ENCODE measurements around the gene USP25.

USP25 gene

DNA sequence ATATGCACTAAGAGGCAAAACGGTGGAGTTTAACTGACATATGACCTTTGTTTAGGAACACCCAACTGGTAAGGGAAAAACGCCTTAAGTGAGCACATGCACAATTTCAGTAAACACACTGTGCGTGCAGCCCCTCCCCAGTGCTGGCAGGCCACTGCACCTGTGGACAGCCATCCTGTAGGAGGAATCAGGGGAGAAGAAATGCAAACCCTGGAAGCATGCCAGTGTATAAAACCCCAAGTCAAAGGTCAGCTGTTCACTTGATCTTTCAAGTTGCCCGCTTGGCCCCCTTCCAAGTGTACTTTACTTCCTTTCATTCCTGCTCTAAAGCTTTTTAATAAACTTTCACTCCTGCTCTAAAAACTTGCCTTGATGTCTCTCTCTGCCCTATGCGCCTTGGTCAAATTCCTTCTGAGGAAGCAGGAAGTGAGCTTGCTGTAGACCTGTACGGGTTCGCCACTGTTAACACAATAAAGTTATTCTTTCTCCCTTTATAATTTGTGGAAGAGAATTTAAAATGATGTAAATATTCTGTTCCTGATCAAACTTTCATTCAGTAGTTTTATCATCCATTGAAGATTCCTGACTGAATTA, 31.8 kb downstream of the USP25 start (continued):
- TF ChIP-seq CTCF (tag by site-specific recombination; IDR thresholded peaks at IDR 0.05): no peak
- TF ChIP-seq ZNF140 (tag by site-specific recombination; IDR thresholded peaks at IDR 0.05): no peak

GRCh38 chr21:15763359-15763758, 33.6 kb downstream of the USP25 start:
- H3K4me1 ChIP-seq (ENCODE audit: control insufficient read depth, insufficient read depth, low read length): peaks cover 27% of the 10 kb centered on the region
- H3K4me3 ChIP-seq (ENCODE audit: low read depth, low read length): no peak overlapping the region
- no peak overlapping the region for H3K27ac ChIP-seq (ENCODE audit: extremely low read depth, low read depth, low read length)
- H3K36me3 ChIP-seq (ENCODE audit: control insufficient read depth in 2 of 2, insufficient read depth in 1 of 2, low read length in 2 of 2): no peaks in the 10 kb centered on the region
- ChIA-PET POLR2A (no interaction called here), CTCF (interaction anchor here (0.5 to 1.5 kb wide), 4 partner anchors 28 to 873 kb away, joined by 3 to 5 read pairs (median 3); no protein-coding TSS in a partner anchor)
- TF ChIP-seq ZNF404 (tag by site-specific recombination; IDR thresholded peaks at IDR 0.05) (no peak), YY2 (tag by site-specific recombination; IDR thresholded peaks at IDR 0.05) (no peak), ZNF704 (tag by site-specific recombination; IDR thresholded peaks at IDR 0.05) (no peak), ZNF184 (tag by site-specific recombination; IDR thresholded peaks at IDR 0.05) (no peak), ZNF658 (tag by site-specific recombination; IDR thresholded peaks at IDR 0.05) (no peak), ZNF629 (tag by site-specific recombination; IDR thresholded peaks at IDR 0.05) (no peak), ZNF416 (tag by site-specific recombination; IDR thresholded peaks at IDR 0.05) (no peak), ZNF654 (tag by site-specific recombination; IDR thresholded peaks at IDR 0.05; ENCODE audit: low read depth) (no peak), ZNF48 (tag by site-specific recombination; IDR thresholded peaks at IDR 0.05) (no peak), ZNF791 (tag by site-specific recombination; IDR thresholded peaks at IDR 0.05) (no peak), ZNF362 (tag by site-specific recombination; IDR thresholded peaks at IDR 0.05) (no peak), ZNF561 (tag by site-specific recombination; IDR thresholded peaks at IDR 0.05; ENCODE audit: borderline replicate concordance) (no peak), ZNF16 (tag by site-specific recombination; IDR thresholded peaks at IDR 0.05; ENCODE audit: low read depth) (no peak)
- TF ChIP-seq, protein P1, sequence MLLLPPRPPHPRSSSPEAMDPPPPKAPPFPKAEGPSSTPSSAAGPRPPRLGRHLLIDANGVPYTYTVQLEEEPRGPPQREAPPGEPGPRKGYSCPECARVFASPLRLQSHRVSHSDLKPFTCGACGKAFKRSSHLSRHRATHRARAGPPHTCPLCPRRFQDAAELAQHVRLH (tag by site-specific recombination; IDR thresholded peaks at IDR 0.05): no peak
- no peaks in the 10 kb centered on the region for H3K9me3 ChIP-seq (ENCODE audit: control insufficient read depth, insufficient read depth, low read depth, low read length)

DNA sequence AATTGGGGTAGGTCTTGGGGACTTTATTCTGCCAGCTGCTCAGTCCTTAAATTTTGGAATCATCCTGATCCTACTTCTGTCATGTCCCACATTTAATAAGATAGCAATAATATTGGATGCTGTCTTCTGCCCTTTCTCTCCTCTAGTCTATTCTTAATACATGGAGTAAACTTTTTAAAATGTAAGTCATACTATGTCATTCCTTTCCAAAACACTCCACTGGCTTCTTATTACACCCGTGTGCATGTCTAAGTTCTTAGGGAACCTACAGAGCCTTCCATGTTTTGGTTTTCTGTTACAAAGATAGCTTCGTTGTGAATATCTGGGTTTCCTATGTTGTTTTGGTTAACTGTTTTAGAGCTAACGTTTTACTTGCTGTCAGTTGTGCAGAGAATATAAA, 35.1 kb downstream of the USP25 start:
- H3K27ac ChIP-seq (ENCODE audit: extremely low read depth, low read depth, low read length): no peak overlapping the region
- no peaks in the 10 kb centered on the region for H3K9me3 ChIP-seq (ENCODE audit: control insufficient read depth, insufficient read depth, low read depth, low read length)
- H3K36me3 ChIP-seq (ENCODE audit: control insufficient read depth in 2 of 2, insufficient read depth in 1 of 2, low read length in 2 of 2): no peaks in the 10 kb centered on the region
- POLR2A ChIA-PET: no interaction called here
- no peak overlapping the region for H3K4me3 ChIP-seq (ENCODE audit: low read depth, low read length)
- peaks cover 28% of the 10 kb centered on the region for H3K4me1 ChIP-seq (ENCODE audit: control insufficient read depth, insufficient read depth, low read length)
- CTCF ChIA-PET: interaction anchor here (0.7 kb wide), 1 partner anchor 12 kb away, joined by 3 read pairs; no protein-coding TSS in a partner anchor
- TF ChIP-seq OSR2 (tag by site-specific recombination; IDR thresholded peaks at IDR 0.05) (no peak), ZNF37A (tag by site-specific recombination; IDR thresholded peaks at IDR 0.05) (no peak), ZNF624 (tag by site-specific recombination; IDR thresholded peaks at IDR 0.05) (no peak), SP3 (tag by site-specific recombination; IDR thresholded peaks at IDR 0.05) (no peak), ZNF155 (tag by site-specific recombination; IDR thresholded peaks at IDR 0.05) (no peak), ZNF629 (tag by site-specific recombination; IDR thresholded peaks at IDR 0.05) (no peak), ZNF677 (tag by site-specific recombination; IDR thresholded peaks at IDR 0.05) (no peak), KLF8 (tag by site-specific recombination; IDR thresholded peaks at IDR 0.05) (no peak), KLF17 (tag by site-specific recombination; IDR thresholded peaks at IDR 0.05) (no peak), ZNF416 (tag by site-specific recombination; IDR thresholded peaks at IDR 0.05) (no peak), CTCF (tag by site-specific recombination; IDR thresholded peaks at IDR 0.05) (no peak)
- TF ChIP-seq, protein P2, sequence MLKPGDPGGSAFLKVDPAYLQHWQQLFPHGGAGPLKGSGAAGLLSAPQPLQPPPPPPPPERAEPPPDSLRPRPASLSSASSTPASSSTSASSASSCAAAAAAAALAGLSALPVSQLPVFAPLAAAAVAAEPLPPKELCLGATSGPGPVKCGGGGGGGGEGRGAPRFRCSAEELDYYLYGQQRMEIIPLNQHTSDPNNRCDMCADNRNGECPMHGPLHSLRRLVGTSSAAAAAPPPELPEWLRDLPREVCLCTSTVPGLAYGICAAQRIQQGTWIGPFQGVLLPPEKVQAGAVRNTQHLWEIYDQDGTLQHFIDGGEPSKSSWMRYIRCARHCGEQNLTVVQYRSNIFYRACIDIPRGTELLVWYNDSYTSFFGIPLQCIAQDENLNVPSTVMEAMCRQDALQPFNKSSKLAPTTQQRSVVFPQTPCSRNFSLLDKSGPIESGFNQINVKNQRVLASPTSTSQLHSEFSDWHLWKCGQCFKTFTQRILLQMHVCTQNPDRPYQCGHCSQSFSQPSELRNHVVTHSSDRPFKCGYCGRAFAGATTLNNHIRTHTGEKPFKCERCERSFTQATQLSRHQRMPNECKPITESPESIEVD (tag by site-specific recombination; IDR thresholded peaks at IDR 0.05): no peak

All from HEK293 (cell line).